Ramos (cell line): ENCODE measurements around the gene DLGAP5.

Experiments
- in situ Hi-C: fragments of 300-500 bp; cut with MboI; formaldehyde crosslinking; loops from one replicate; pipeline ENCODE4 v1.14.3; 2022; ENCODE audit warnings: low sequenced_read_pairs; ENCODE audit not compliant: unreplicated experiment

Gene DLGAP5

GRCh38 chr14:55116246-55117030, 74.9 kb downstream of the DLGAP5 start:
- in situ Hi-C loops = no loop called here

- in situ Hi-C loops = no loop called here
Observed at GRCh38 chr14:55115861-55116245, 75.5 kb downstream of the DLGAP5 start.

GRCh38 chr14:55115460-55115859, 75.9 kb downstream of the DLGAP5 start:
- in situ Hi-C loops = no loop called here

GRCh38 chr14:55114720-55115119, 76.7 kb downstream of the DLGAP5 start:
- in situ Hi-C loops = no loop called here

GRCh38 chr14:55111122-55111708, 80.2 kb downstream of the DLGAP5 start:
- in situ Hi-C loops = no loop called here

- in situ Hi-C loops = no loop called here
Observed at GRCh38 chr14:55109836-55110235, 81.5 kb downstream of the DLGAP5 start.

- in situ Hi-C loops = no loop called here
Observed at GRCh38 chr14:55107766-55108554, 83.4 kb downstream of the DLGAP5 start.

GRCh38 chr14:55105991-55106390, 85.4 kb downstream of the DLGAP5 start:
- in situ Hi-C loops = no loop called here

- in situ Hi-C loops = no loop called here
Observed at GRCh38 chr14:55103971-55104954, 87.1 kb downstream of the DLGAP5 start.

- in situ Hi-C loops = no loop called here
Observed at GRCh38 chr14:55103005-55103640, 88.3 kb downstream of the DLGAP5 start.

GRCh38 chr14:55102141-55102621, 89.2 kb downstream of the DLGAP5 start:
- in situ Hi-C loops = no loop called here

GRCh38 chr14:55101698-55102097, 89.7 kb downstream of the DLGAP5 start:
- in situ Hi-C loops = no loop called here

- in situ Hi-C loops = no loop called here
Observed at GRCh38 chr14:55099756-55100155, 91.6 kb downstream of the DLGAP5 start.

GRCh38 chr14:55098561-55098898, 92.9 kb downstream of the DLGAP5 start:
- in situ Hi-C loops = no loop called here
